ENCODE measurements around the gene RPL36. TPM values are rescaled to one million over a fixed set of nuclear protein-coding genes. Genes with fewer than 3 reads are reported as not detected.

RPL36 gene
- total and polyA plus RNA-seq, 9 of the 15 experiments (the other 6 are each of a cell fraction or from before 2014, with no cell fraction given): 350 to 3,412 (median 1,507) TPM

- TF ChIP-seq PYGO2 (tag; IDR thresholded peaks at IDR 0.05) (no peak), RBFOX2 (IDR thresholded peaks at IDR 0.05; ENCODE audit: low read depth, low read length) (peak; percentile 99), FOXJ3 (CRISPR knock-in tag; IDR thresholded peaks at IDR 0.05) (no peak), KAT7 (CRISPR knock-in tag; IDR thresholded peaks at IDR 0.05; ENCODE audit: borderline replicate concordance) (peak; percentile 99; the same call in 1 of the 2 replicates), ZKSCAN1 (IDR thresholded peaks at IDR 0.05; ENCODE audit: low read depth, low read length) (peak; percentile 52; the same call in 1 of the 2 replicates), ZNF143 (CRISPR knock-in tag; IDR thresholded peaks at IDR 0.05) (no peak), RAD51 (IDR thresholded peaks at IDR 0.05; ENCODE audit: borderline replicate concordance, low read depth) (peak; percentile 97), ZNF655 (CRISPR knock-in tag; IDR thresholded peaks at IDR 0.05) (no peak), ASH1L (IDR thresholded peaks at IDR 0.05; ENCODE audit: borderline replicate concordance, low read depth, partially characterized antibody) (no peak), NCOA2 (IDR thresholded peaks at IDR 0.05; ENCODE audit: partially characterized antibody in 2 of 2) (no peak), ZNF347 (CRISPR knock-in tag; IDR thresholded peaks at IDR 0.05; ENCODE audit: low read depth) (no peak), MEF2D (tag; conservative IDR thresholded peaks at IDR 0.05; ENCODE audit: low read depth) (no peak), ZNF217 (CRISPR knock-in tag; IDR thresholded peaks at IDR 0.05) (no peak), ZNF354B (CRISPR knock-in tag; IDR thresholded peaks at IDR 0.05) (no peak), FOSL1 (tag; conservative IDR thresholded peaks at IDR 0.05) (0 out of 2 replicates have a peak, but pooled peaks have one; percentile 25), CCAR2 (IDR thresholded peaks at IDR 0.05; ENCODE audit: low read depth, low read length) (no peak), CBX8 (IDR thresholded peaks at IDR 0.05; ENCODE audit: borderline replicate concordance, extremely low read depth, low read depth, low read length, poor library complexity, severe bottlenecking) (no peak), MED1 (CRISPR knock-in tag; IDR thresholded peaks at IDR 0.05; ENCODE audit: borderline replicate concordance) (no peak)
Observed at GRCh38 chr19:5719961-5720790, 30.1 kb downstream of the RPL36 start, which contains the start of the genes CATSPERD and LONP1 (continued).

All from K562 (cell line).